Esophagus (tissue), 2 donors: Measurements from ENCODE around the gene EFCAB12. TPM values are rescaled to one million over a fixed set of nuclear protein-coding genes. Genes with fewer than 3 reads are reported as not detected.
"Not testable (repeated sequence)": the region's sequence is repeated elsewhere in the genome, so short reads cannot be mapped to it uniquely, and the experiment has no call there.

ENCODE experiments used
- H3K27ac ChIP-seq, 2 donors: one replicate each; pipeline ENCODE4 v1.5.1; 2013; ENCODE audit warnings: low read depth in 2 of 2, mild to moderate bottlenecking in 2 of 2, inconsistent platforms in 1 of 2, low read length in 1 of 2, moderate library complexity in 1 of 2
- H3K27me3 ChIP-seq, 2 donors: one replicate each; pipeline ENCODE4 v1.6.1; 2013; ENCODE audit warnings: low read length in 2 of 2, control low read depth in 1 of 2, mild to moderate bottlenecking in 1 of 2; ENCODE audit not compliant: insufficient read depth in 2 of 2, control insufficient read depth in 1 of 2
- H3K36me3 ChIP-seq, 2 donors: one replicate each; pipeline ENCODE4 v1.6.1; 2013; ENCODE audit warnings: low read length in 1 of 2; ENCODE audit not compliant: control insufficient read depth in 2 of 2, insufficient read depth in 2 of 2
- H3K4me1 ChIP-seq, 2 donors: one replicate each; pipeline ENCODE4 v1.6.1; 2013; ENCODE audit warnings: low read length in 1 of 2; ENCODE audit not compliant: control insufficient read depth in 2 of 2, insufficient read depth in 2 of 2
- H3K4me3 ChIP-seq, 2 donors: one replicate each; pipeline ENCODE4 v1.5.1; 2013; ENCODE audit warnings: low read length in 2 of 2, mild to moderate bottlenecking in 2 of 2, low read depth in 1 of 2, moderate library complexity in 1 of 2
- H3K9me3 ChIP-seq, 2 donors: one replicate each; pipeline ENCODE4 v1.6.1; 2013; ENCODE audit warnings: mild to moderate bottlenecking in 2 of 2, low read depth in 1 of 2, low read length in 1 of 2, moderate library complexity in 1 of 2; ENCODE audit not compliant: control insufficient read depth in 2 of 2, insufficient read depth in 1 of 2
- WGBS, 2 donors: extraction: QIAGEN DNeasy Blood & Tissue Kit; methylation state at CpG; one replicate each; pipeline ENCODE4 v1.1.7; 2013; 5-methylcytosine and 5-hydroxymethylcytosine counted together
- polyA plus RNA-seq, 2 donors: library from polyadenylated mRNA; stranded (reverse); fragments of 200-250 nt; gene quantifications; one replicate each; pipeline ENCODE4 v1.2.3, GENCODE V29; 2013
- donor health status: healthy with polysubstance abuse.
- donor health status: Bipolar disorder and iron deficiency.

The EFCAB12 gene
- polyA plus RNA-seq, 2 donors = 0.02 to 0.08 TPM

GRCh38 chr3:129366312-129366831, 62.1 kb downstream of the EFCAB12 start:
- no peaks in the 10 kb centered on the region for H3K36me3 ChIP-seq

GRCh38 chr3:129365296-129366136, 62.9 kb downstream of the EFCAB12 start:
- H3K27me3 ChIP-seq = no peaks in the 10 kb centered on the region
- H3K27ac ChIP-seq = no peak overlapping the region
- peaks cover 0 to 2% of the 10 kb centered on the region in 2 donors for H3K4me1 ChIP-seq
- H3K4me3 ChIP-seq = no peak overlapping the region
- H3K9me3 ChIP-seq = no peaks in the 10 kb centered on the region
- 74 to 83% methylated on average over 13 of the region's 13 CpGs for WGBS, 2 donors
- no peaks in the 10 kb centered on the region for H3K36me3 ChIP-seq

More at GRCh38 chr3:129366312-129366831, 62.1 kb downstream of the EFCAB12 start:
- H3K4me3 ChIP-seq = no peak overlapping the region
- H3K27me3 ChIP-seq = no peaks in the 10 kb centered on the region
- no peak overlapping the region for H3K27ac ChIP-seq
- no peaks in the 10 kb centered on the region for H3K9me3 ChIP-seq
- 88 to 89% methylated on average over 16 of the region's 16 CpGs for WGBS, 2 donors
- H3K4me1 ChIP-seq = peaks cover 0 to 2% of the 10 kb centered on the region in 2 donors

- not testable (repeated sequence) for H3K4me3 ChIP-seq, H3K36me3 ChIP-seq
These were observed 63.6 kb downstream of the EFCAB12 start for GRCh38 chr3:129364811-129365210.

GRCh38 chr3:129363356-129363755, 65.1 kb downstream of the EFCAB12 start:
- not testable (repeated sequence) for H3K4me3 ChIP-seq, H3K4me1 ChIP-seq, H3K27ac ChIP-seq, H3K36me3 ChIP-seq, H3K27me3 ChIP-seq, H3K9me3 ChIP-seq
- WGBS, 2 donors = 94 to 96% methylated on average over 21 to 28 of the region's 28 CpGs

More at GRCh38 chr3:129364811-129365210, 63.6 kb downstream of the EFCAB12 start:
- not testable (repeated sequence) for H3K9me3 ChIP-seq, H3K27me3 ChIP-seq, H3K4me1 ChIP-seq, H3K27ac ChIP-seq
- WGBS, 2 donors = 67 to 68% methylated on average over 2 of the region's 2 CpGs

- 91 to 92% methylated on average over 13 of the region's 13 CpGs for WGBS, 2 donors
- Histone ChIP-seq H3K27ac (no peak overlapping the region), H3K27me3 (no peaks in the 10 kb centered on the region)
These were observed 67.6 kb downstream of the EFCAB12 start for GRCh38 chr3:129360705-129361460.

GRCh38 chr3:129360171-129360611, 68.2 kb downstream of the EFCAB12 start:
- Histone ChIP-seq H3K36me3 (no peaks in the 10 kb centered on the region), H3K4me1 (no peaks in the 10 kb centered on the region), H3K4me3 (no peak overlapping the region), H3K27ac (no peak overlapping the region), H3K27me3 (no peaks in the 10 kb centered on the region), H3K9me3 (no peaks in the 10 kb centered on the region)
- 84 to 87% methylated on average over 10 of the region's 10 CpGs for WGBS, 2 donors

More at GRCh38 chr3:129360705-129361460, 67.6 kb downstream of the EFCAB12 start:
- Histone ChIP-seq H3K4me1 (no peaks in the 10 kb centered on the region), H3K9me3 (no peaks in the 10 kb centered on the region), H3K4me3 (no peak overlapping the region), H3K36me3 (no peaks in the 10 kb centered on the region)

GRCh38 chr3:129358772-129359371, 69.6 kb downstream of the EFCAB12 start:
- Histone ChIP-seq H3K4me3 (no peak overlapping the region), H3K27ac (no peak overlapping the region), H3K27me3 (no peaks in the 10 kb centered on the region), H3K36me3 (no peaks in the 10 kb centered on the region), H3K4me1 (no peaks in the 10 kb centered on the region), H3K9me3 (no peaks in the 10 kb centered on the region)
- 61 to 69% methylated on average over 18 of the region's 18 CpGs for WGBS, 2 donors

GRCh38 chr3:129358177-129358771, 70.2 kb downstream of the EFCAB12 start:
- Histone ChIP-seq H3K27ac (no peak overlapping the region), H3K9me3 (no peaks in the 10 kb centered on the region), H3K4me3 (no peak overlapping the region), H3K27me3 (no peaks in the 10 kb centered on the region), H3K36me3 (no peaks in the 10 kb centered on the region), H3K4me1 (no peaks in the 10 kb centered on the region)
- WGBS, 2 donors = 54% methylated on average over 13 of the region's 13 CpGs

- no peaks in the 10 kb centered on the region for H3K9me3 ChIP-seq
- H3K27me3 ChIP-seq = no peaks in the 10 kb centered on the region
- H3K36me3 ChIP-seq = no peaks in the 10 kb centered on the region
- H3K4me3 ChIP-seq = no peak overlapping the region
- no peaks in the 10 kb centered on the region for H3K4me1 ChIP-seq
- no peak overlapping the region for H3K27ac ChIP-seq
- WGBS, 2 donors = 86 to 91% methylated on average over 9 of the region's 9 CpGs
These were observed 70.8 kb downstream of the EFCAB12 start for GRCh38 chr3:129357616-129358015.
